A673 (cell line): ENCODE results near the gene VEGFC. TPM values are rescaled to one million over a fixed set of nuclear protein-coding genes. Genes with fewer than 3 reads are reported as not detected.

Experiments
- BruUV-seq: library from RNA; stranded (reverse); fragments of 400-500 nt; replicated peaks from 2 replicates; lab custom pipeline; 2021; lab: Mats Ljungman, UMichigan
- CTCF ChIA-PET: fragments of 300-600 bp; sonication (Branson Sonifier 250); formaldehyde crosslinking; loops from one replicate; lab custom pipeline; 2022; ENCODE audit warnings: antibody characterized with exemption; lab: Charles Lee
- POLR2A ChIA-PET: fragments of 300-600 bp; sonication (Branson Sonifier 250); formaldehyde crosslinking; loops from one replicate; lab custom pipeline; 2022; ENCODE audit warnings: antibody characterized with exemption; ENCODE audit not compliant: low non-redundant PET; lab: Charles Lee
- DNase-seq: peaks from one replicate; pipeline ENCODE4 v3.0.0-alpha.2; 2015; ENCODE audit warnings: low spot score
- H3K27ac ChIP-seq: fragments of 200-600 bp; sonication (generic); 2 replicates; pipeline ENCODE4 v1.5.1; 2016; ENCODE audit warnings: mixed run types, low read depth, mild to moderate bottlenecking, mixed read lengths, antibody characterized with exemption, low read length; ENCODE audit not compliant: poor library complexity, severe bottlenecking
- H3K27me3 ChIP-seq: fragments of 200-600 bp; sonication (generic); replicated peaks from 2 replicates; pipeline ENCODE4 v1.6.1; 2017; ENCODE audit warnings: mixed run types, low read depth, mild to moderate bottlenecking, mixed read lengths, antibody characterized with exemption, low read length; ENCODE audit not compliant: insufficient read depth, poor library complexity
- H3K36me3 ChIP-seq: fragments of 200-600 bp; sonication (generic); 2 replicates; pipeline ENCODE4 v1.6.1; 2016; ENCODE audit warnings: mixed run types, mild to moderate bottlenecking, mixed read lengths, antibody characterized with exemption, low read length; ENCODE audit not compliant: insufficient read depth, poor library complexity, severe bottlenecking
- H3K4me1 ChIP-seq: fragments of 200-600 bp; sonication (generic); 2 replicates; pipeline ENCODE4 v1.6.1; 2017; ENCODE audit warnings: mixed run types, mild to moderate bottlenecking, mixed read lengths, antibody characterized with exemption, low read length; ENCODE audit not compliant: insufficient read depth, poor library complexity, severe bottlenecking
- H3K4me3 ChIP-seq: fragments of 200-600 bp; sonication (generic); 2 replicates; pipeline ENCODE4 v1.5.1; 2016; ENCODE audit warnings: low read depth, mixed run types, mild to moderate bottlenecking, mixed read lengths, low read length; ENCODE audit not compliant: poor library complexity, severe bottlenecking
- H3K9me3 ChIP-seq: fragments of 200-600 bp; sonication (generic); 2 replicates; pipeline ENCODE4 v1.6.1; 2016; ENCODE audit warnings: mixed run types, low read depth, mild to moderate bottlenecking, mixed read lengths, antibody characterized with exemption, low read length; ENCODE audit not compliant: poor library complexity, severe bottlenecking
- EZH2 ChIP-seq: fragments of 200-600 bp; sonication (generic); IDR thresholded peaks from 2 replicates; pipeline ENCODE4 v1.6.1; 2017; ENCODE audit warnings: borderline replicate concordance, low read depth, mild to moderate bottlenecking, mixed read lengths, antibody characterized with exemption, low read length; ENCODE audit not compliant: poor library complexity, severe bottlenecking
- intact Hi-C: fragments of 100-400 bp; cut with micrococcal nuclease; formaldehyde crosslinking; loops from one replicate; pipeline ENCODE4 v1.10.0; 2022; ENCODE audit not compliant: unreplicated experiment
- total RNA-seq: library from RNA; stranded (reverse); gene quantifications from 2 replicates; pipeline ENCODE4 v1.2.3, GENCODE V29; 2021
- TF ChIP-seq, protein P1 (sequence below): fragments of 300-800, 200-600 bp; sonication (generic); conservative IDR thresholded peaks from 2 replicates; pipeline ENCODE4 v1.5.1; 2017; ENCODE audit warnings: low read depth, mild to moderate bottlenecking, antibody characterized with exemption, low read length, moderate library complexity, mixed read lengths

The VEGFC gene
- total RNA-seq, 1 experiment from 2014 or later, result not detected

DNA sequence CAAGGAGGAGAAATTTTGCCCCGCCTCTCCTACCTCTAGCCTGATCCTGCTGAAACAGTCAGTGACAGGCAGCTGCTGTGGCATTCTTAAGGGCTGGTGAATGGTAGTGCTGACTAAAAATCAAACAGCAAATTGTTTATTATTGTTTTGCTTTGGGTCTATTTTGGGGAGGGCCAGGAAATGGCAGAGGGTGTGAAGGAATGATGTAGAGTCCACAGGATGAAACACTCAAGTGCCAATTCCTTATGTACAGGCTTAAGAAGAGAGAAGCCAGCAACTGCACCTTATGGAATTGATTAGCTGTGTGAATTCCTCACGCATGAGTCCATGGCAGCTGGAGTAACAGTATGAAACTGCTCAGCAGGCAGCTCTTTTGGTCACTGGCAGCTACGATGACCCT lies 39.7 kb downstream of the VEGFC start:
- BruUV-seq, result no TSS peak
- no peak overlapping the region for H3K27ac ChIP-seq

DNA sequence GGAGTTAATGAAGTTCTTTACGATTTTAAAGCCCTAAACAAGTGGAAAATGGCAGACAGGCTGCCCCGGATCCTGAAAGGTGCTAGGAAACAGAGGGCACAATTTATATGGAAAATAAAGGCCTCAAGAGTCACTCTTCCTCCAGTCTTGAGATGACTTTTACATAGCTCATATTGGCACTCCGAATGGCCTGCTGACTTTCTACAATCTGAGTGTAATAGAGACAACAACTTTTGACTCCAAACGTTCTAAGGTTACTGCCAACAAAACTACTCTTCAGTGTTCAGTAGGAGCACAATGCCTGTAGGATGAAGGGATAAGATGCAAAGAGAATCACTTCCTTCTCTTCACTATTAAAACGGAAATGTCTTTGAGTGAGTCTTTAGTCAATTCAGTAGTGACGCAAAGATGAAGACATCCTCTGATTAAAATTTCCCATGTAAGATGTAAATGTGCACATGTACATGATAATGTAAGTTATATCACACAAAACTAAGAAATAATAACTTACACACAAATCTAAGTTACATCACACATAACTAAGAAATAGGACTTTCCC lies 40.5 kb downstream of the VEGFC start:
- no peaks in the 10 kb centered on the region for H3K9me3 ChIP-seq
- no peaks in the 10 kb centered on the region for H3K4me1 ChIP-seq
- TF ChIP-seq, protein P1, sequence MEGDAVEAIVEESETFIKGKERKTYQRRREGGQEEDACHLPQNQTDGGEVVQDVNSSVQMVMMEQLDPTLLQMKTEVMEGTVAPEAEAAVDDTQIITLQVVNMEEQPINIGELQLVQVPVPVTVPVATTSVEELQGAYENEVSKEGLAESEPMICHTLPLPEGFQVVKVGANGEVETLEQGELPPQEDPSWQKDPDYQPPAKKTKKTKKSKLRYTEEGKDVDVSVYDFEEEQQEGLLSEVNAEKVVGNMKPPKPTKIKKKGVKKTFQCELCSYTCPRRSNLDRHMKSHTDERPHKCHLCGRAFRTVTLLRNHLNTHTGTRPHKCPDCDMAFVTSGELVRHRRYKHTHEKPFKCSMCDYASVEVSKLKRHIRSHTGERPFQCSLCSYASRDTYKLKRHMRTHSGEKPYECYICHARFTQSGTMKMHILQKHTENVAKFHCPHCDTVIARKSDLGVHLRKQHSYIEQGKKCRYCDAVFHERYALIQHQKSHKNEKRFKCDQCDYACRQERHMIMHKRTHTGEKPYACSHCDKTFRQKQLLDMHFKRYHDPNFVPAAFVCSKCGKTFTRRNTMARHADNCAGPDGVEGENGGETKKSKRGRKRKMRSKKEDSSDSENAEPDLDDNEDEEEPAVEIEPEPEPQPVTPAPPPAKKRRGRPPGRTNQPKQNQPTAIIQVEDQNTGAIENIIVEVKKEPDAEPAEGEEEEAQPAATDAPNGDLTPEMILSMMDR, result no peak
- no peak for TF ChIP-seq EZH2
- intact Hi-C loops, result no loop called here
- no peak overlapping the region for H3K27ac ChIP-seq
- peaks cover 34% of the 10 kb centered on the region for H3K27me3 ChIP-seq
- no peaks in the 10 kb centered on the region for H3K36me3 ChIP-seq
- ChIA-PET CTCF (no interaction called here), POLR2A (no interaction called here)
- no peak for DNase-seq
- H3K4me3 ChIP-seq, result no peak overlapping the region
- no TSS peak for BruUV-seq

More for the DNA sequence above, 39.7 kb downstream of the VEGFC start:
- Histone ChIP-seq H3K9me3 (no peaks in the 10 kb centered on the region), H3K4me3 (no peak overlapping the region), H3K27me3 (peaks cover 34% of the 10 kb centered on the region), H3K36me3 (no peaks in the 10 kb centered on the region), H3K4me1 (no peaks in the 10 kb centered on the region)
- intact Hi-C loops, result no loop called here
- peak; percentile 22 for DNase-seq
- CTCF ChIA-PET, result no interaction called here
- POLR2A ChIA-PET, result no interaction called here
- TF ChIP-seq EZH2, result no peak
- TF ChIP-seq, protein P1, result no peak

DNA sequence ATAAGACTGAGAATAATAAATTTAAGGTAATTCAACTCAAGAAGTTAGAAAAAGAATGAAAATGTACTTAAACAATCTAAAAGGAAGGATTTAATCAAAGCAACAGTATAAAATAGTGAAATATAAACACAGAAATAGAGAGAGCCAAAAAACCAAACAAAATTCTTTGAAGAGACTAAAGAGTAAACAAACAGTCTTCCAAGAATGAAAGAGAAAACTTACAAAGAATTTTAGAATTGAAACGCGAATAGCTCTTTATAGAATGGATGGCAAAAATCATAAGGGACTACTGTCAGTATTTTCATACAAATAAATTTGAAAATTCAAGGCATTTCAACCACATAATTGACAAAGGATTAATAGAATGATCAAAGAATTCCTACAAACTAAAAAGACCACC lies 41.7 kb downstream of the VEGFC start:
- Histone ChIP-seq H3K36me3 (no peaks in the 10 kb centered on the region), H3K4me3 (no peak overlapping the region), H3K27ac (no peak overlapping the region), H3K27me3 (peaks cover 28% of the 10 kb centered on the region), H3K4me1 (no peaks in the 10 kb centered on the region), H3K9me3 (no peaks in the 10 kb centered on the region)
- CTCF ChIA-PET, result no interaction called here
- TF ChIP-seq, protein P1, result no peak
- TF ChIP-seq EZH2, result no peak
- POLR2A ChIA-PET, result no interaction called here
- intact Hi-C loops, result no loop called here
- DNase-seq, result no peak
- no TSS peak for BruUV-seq
